Stimulated activated naive CD8-positive, alpha-beta T cell treated with anti-CD3 and anti-CD28 coated beads, Interleukin-15, amount 100 ng/mL, for 72 hours (primary cell): ENCODE results near the gene CEP55.
"Not testable (repeated sequence)": the region's sequence is repeated elsewhere in the genome, so short reads cannot be mapped to it uniquely, and the experiment has no call there.

ENCODE experiments used
- ATAC-seq: fragments of 150-1000 bp; cut with Tn5 transposase; 2 replicates; pipeline ENCODE4 v1.10.0; 2021; ENCODE audit warnings: mild to moderate bottlenecking, moderate library complexity
- DNase-seq, 2 donors: peaks; one replicate each; pipeline ENCODE4 v3.0.0; 2021 to 2022
- H3K27ac Mint-ChIP-seq, 2 donors: one replicate each; pipeline ENCODE4 v1.8.0; 2022; ENCODE audit warnings: mild to moderate bottlenecking in 2 of 2, mixed read lengths in 2 of 2, moderate library complexity in 2 of 2
- H3K27me3 Mint-ChIP-seq: one replicate; pipeline ENCODE4 v1.8.0; 2022; ENCODE audit warnings: mixed read lengths
- H3K4me1 Mint-ChIP-seq: one replicate; pipeline ENCODE4 v1.8.0; 2022; ENCODE audit warnings: mild to moderate bottlenecking, mixed read lengths
- H3K4me3 Mint-ChIP-seq, 2 donors: one replicate each; pipeline ENCODE4 v1.8.0; 2022; ENCODE audit warnings: mild to moderate bottlenecking in 2 of 2, mixed read lengths in 2 of 2, moderate library complexity in 1 of 2
- H3K9me3 Mint-ChIP-seq, 2 donors: one replicate each; pipeline ENCODE4 v1.8.0; 2022; ENCODE audit warnings: mixed read lengths in 2 of 2

The CEP55 gene

DNA sequence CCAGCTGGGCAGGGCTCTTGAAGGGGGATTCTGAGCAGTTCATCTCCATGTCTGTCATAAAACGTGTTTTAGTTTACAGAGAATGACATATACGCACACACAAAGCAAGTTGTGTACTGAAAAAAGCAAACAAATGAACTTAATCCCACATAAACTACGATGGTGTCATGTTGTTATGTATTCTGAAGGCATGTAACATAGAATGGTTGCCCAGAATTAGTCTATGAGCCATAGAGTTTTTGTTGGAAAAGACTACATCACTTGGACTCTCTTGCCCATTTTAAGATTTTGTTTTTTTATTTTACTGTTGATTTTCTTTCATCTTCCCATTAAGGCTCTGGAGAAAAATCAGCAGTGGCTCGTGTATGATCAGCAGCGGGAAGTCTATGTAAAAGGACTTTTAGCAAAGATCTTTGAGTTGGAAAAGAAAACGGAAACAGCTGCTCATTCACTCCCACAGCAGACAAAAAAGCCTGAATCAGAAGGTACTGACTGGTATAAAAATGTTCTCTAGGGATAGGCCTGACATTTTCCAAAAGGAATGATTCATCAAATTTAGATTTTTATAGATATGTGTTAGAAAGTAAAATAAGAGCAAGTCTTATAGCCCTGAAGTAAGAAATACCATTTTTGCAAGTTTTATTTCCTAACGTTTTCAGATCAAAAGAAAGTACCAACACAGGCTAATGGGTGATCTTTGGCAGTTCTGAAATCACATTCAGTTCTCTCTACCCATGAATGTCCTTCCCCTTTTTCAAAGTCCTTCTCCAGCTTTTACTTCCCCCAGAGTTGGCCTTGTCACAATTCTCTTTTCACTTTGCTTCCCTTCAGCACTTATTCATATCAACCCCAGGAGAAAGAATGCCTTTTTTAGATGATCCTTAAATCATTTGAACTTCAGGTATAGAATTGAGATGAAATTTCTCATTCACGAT is 18.9 kb downstream of the CEP55 start:
- ATAC-seq (no peak), DNase-seq (no peak)
- H3K4me3 Mint-ChIP-seq, result no peak overlapping the region
- H3K4me1 Mint-ChIP-seq, result no peaks in the 10 kb centered on the region
- H3K27ac Mint-ChIP-seq, result no peak overlapping the region
- H3K27me3 Mint-ChIP-seq, result no peaks in the 10 kb centered on the region
- H3K9me3 Mint-ChIP-seq, result no peaks in the 10 kb centered on the region

DNA sequence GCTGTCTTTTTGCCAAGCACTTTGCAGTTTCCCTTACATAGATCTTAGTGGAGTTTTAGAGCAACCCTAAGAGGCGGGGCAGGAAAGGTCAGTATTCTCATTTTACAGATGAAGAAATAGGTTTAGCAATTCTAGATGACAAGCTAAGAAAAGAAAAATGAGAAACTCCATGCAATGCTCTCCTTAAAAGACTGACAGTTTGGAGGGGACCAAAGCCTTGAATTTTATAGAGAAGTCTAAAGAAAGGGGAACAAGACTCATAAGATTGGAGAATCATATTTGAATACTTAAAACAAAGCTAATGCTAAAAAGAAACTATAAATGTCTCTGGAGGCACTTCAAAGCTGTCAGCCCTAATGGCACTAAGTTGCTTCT is 19.6 kb downstream of the CEP55 start:
- no peak for ATAC-seq
- no peak for DNase-seq

DNA sequence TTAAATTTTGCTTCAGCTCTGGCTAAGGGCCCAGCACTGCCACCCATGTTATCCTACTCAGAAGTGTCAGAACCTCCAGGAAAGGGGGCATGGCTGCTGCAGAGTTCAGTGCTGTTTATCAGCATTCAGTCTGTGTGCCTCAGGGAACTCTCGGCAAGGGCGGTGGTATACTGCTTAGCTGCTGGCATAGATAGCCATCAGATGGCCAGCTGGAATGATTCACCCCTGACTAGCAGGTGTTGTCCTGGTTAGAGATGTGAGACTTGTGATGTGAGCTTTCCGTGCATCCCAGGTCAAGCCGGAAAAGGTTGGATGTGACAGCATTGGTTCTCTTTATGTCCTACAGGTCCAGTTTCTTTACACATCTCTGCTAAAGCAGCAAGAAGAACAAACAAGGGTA is 22.1 kb downstream of the CEP55 start:
- H3K27me3 Mint-ChIP-seq, result no peaks in the 10 kb centered on the region
- peaks cover 5 to 7% of the 10 kb centered on the region in 2 donors for H3K9me3 Mint-ChIP-seq
- H3K4me1 Mint-ChIP-seq, result no peaks in the 10 kb centered on the region
- no peak overlapping the region for H3K27ac Mint-ChIP-seq
- H3K4me3 Mint-ChIP-seq, result no peak overlapping the region
- DNase-seq (no peak), ATAC-seq (no peak)

More for the DNA sequence above, 19.6 kb downstream of the CEP55 start:
- Mint-ChIP-seq H3K4me3 (no peak overlapping the region), H3K27ac (no peak overlapping the region), H3K27me3 (no peaks in the 10 kb centered on the region), H3K9me3 (no peaks in the 10 kb centered on the region), H3K4me1 (no peaks in the 10 kb centered on the region)

DNA sequence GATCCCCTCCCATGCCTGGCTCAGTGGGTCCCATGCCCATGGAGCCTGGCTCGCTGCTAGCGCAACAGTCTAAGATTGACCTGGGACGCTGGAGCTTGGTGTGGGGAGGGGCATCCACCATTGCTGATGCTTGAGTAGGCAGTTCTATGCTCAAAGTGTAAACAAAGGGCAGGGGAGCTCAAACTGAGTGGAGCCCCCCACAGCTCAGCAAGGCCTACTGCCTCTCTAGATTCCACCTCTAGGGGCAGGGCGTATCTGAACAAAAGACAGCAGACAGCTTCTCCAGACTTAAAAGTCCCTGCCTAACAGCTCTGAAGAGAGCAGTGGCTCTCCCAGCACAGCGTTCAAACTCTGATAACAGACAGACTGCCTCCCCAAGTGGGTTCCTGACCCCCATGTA is 38.9 kb downstream of the CEP55 start:
- Mint-ChIP-seq H3K4me3 (no peak overlapping the region), H3K4me1 (no peaks in the 10 kb centered on the region), H3K27ac (no peak overlapping the region), H3K27me3 (peaks cover 29% of the 10 kb centered on the region), H3K9me3 (no peaks in the 10 kb centered on the region)
- ATAC-seq, result no peak
- no peak for DNase-seq

DNA sequence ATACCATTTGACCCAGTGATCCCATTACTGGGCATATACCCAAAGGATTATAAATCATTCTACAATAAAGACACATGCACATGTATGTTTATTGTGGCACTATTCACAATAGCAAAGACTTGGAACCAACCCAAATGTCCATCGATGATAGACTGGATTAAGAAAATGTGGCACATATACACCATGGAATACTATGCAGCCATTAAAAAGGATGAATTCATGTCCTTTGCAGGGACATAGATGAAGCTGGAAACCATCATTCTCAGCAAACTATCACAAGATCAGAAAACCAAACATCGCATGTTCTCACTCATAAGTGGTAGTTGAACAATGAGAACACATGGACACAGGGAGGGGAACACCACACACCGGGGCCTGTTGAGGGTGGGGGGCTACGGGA is 44.5 kb downstream of the CEP55 start:
- not testable (repeated sequence) for DNase-seq, H3K9me3 Mint-ChIP-seq, ATAC-seq, H3K27ac Mint-ChIP-seq, H3K4me1 Mint-ChIP-seq, H3K4me3 Mint-ChIP-seq
- H3K27me3 Mint-ChIP-seq, result peaks cover 30% of the 10 kb centered on the region

DNA sequence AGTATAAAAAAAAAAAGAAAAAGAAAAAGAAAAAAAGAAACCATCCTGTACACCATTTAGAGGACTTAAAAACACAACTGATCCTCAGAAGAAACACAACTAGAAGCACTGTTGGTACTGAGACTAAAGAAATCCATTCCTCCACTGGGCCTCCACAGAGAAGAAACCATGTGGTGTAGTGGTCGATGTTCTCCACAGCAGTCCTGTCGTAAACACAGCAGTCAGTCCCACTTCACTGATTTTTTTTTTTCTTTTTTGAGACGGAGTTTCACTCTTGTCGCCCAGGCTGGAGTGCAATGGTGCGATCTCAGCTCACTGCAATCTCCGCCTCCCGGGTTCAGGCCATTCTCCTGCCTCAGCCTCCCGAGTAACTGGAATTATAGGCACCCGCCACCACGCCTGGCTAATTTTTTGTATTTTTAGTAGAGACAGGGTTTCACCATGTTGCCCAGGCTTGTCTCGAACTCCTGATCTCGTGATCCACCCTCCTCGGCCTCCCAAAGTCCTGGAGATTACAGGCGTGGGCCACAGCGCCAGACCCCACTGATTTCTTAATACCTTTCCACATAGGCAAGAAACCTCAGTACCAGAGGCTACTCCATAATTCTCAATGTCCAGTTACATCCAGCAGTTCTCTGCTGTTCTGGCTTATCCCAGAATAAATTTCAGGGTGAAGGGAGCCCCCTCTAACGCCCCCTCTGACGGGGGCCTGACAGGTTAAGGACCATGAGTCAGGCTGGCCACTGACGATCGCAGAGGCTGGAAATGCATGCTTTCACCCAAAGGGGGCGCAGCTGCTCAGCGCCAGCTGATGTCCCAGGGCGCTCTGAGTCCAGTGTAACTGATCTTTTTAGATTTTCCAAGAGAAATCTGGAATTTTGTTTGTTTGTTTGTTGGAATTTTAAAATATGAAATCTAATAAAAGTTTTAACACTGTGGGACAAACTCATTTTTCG is 45.3 kb downstream of the CEP55 start:
- H3K9me3 Mint-ChIP-seq, result no peaks in the 10 kb centered on the region
- no peak for ATAC-seq
- DNase-seq, result peak in 1 of 2 donors; percentile 28
- H3K4me3 Mint-ChIP-seq, result no peak overlapping the region
- no peak overlapping the region for H3K27ac Mint-ChIP-seq
- H3K27me3 Mint-ChIP-seq, result peaks cover 26% of the 10 kb centered on the region
- H3K4me1 Mint-ChIP-seq, result no peaks in the 10 kb centered on the region

DNA sequence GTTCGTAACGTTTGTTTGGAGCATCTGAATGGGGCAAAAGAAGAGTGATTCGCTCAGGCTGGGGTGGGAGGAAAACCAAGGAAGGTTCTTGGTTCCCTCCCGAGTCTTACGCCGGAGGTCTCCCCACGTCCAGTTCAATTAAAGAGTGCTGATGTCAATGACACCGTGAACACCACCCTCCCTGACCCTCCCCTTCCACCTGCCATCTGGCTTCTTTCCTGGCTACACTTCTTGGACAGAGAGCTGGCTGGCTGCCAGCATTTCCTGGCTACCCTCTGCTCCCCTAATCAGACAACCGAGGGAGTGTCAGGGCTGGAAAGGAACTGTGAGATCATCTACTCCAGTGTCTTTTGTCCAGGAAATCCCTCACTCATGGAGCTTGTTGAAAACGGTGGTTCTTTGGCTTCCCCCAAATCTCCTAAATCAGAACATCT is 46.0 kb downstream of the CEP55 start:
- Mint-ChIP-seq H3K27me3 (peaks cover 26% of the 10 kb centered on the region), H3K4me1 (no peaks in the 10 kb centered on the region), H3K4me3 (no peak overlapping the region), H3K27ac (no peak overlapping the region), H3K9me3 (no peaks in the 10 kb centered on the region)
- no peak for DNase-seq
- no peak for ATAC-seq

DNA sequence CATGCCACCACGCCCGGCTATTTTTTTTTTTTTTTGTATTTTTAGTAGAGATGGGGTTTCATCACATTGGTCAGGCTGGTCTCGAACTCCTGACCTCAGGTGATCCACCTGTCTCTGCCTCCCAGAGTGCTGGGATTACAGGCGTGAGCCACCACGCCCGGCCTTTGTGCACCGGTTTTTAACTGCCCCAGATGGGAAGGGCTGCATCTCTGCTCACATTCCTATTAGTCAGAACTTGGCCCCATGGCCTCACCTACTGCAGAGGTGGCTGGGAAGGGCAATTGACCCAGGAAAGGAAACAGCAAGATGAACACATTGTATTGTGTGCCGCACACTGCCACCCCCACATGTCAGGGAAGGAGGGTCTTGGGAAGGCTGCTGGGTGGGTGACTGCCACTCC is 50.6 kb downstream of the CEP55 start:
- not testable (repeated sequence) for DNase-seq, H3K4me3 Mint-ChIP-seq, H3K9me3 Mint-ChIP-seq, H3K27ac Mint-ChIP-seq, H3K4me1 Mint-ChIP-seq, ATAC-seq
- H3K27me3 Mint-ChIP-seq, result peaks cover 13% of the 10 kb centered on the region

DNA sequence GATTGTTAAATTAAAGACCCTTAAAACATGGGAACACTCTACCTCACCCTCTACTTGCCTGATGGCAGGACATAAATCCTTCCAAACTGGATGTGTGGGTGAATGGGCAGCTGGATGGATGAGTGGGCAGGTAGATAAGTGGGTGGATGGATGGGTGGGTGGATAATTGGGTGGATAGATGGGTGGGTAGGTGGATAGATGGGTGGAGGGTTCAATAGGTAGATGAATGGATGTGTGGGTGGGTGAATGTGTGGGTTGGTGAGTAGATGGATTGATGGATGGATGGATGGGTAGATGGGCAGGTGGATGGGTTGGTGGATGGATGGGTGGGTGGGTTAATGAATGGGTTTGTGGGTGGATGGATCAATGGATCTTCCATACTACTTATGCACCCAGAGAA is 51.1 kb downstream of the CEP55 start:
- H3K9me3 Mint-ChIP-seq, result no peaks in the 10 kb centered on the region
- H3K27ac Mint-ChIP-seq, result peak overlapping the region in 1 of 2 donors; percentile 62
- H3K4me3 Mint-ChIP-seq, result no peak overlapping the region
- DNase-seq (no peak), ATAC-seq (no peak)
- no peaks in the 10 kb centered on the region for H3K4me1 Mint-ChIP-seq
- H3K27me3 Mint-ChIP-seq, result peaks cover 13% of the 10 kb centered on the region

DNA sequence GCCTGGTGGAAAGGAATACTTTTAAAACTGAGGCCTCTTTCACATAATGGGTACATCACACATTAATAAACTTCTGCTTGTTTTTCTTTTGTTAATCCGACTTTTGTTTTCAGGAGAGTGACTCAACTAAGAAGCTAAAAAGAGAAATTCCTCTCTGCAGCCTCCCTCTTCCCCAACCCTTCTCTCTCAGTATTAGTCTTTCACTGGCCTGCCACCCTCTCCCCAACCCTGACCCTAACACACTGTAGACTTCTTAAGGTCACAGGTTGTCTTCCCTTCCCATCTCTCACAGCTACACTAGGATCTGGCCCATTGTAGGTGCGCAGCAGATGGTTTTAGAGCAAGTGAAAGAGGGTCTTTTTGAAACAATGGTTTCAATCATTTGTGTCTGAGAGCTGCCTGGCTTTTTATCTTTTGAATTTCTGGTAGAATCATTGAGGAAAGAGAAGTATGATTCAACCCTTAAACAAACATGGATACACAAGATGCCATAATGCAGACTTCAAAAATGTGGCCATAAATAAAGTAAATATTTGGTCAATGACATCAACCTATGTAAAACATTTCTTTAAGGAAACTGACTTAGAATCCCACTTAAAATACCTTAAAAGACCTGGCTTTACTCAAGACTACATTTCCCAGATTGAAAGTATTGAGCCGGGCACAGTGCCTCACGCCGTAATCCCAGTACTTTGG is 52.1 kb downstream of the CEP55 start:
- Mint-ChIP-seq H3K27ac (no peak overlapping the region), H3K27me3 (peaks cover 10% of the 10 kb centered on the region), H3K4me3 (no peak overlapping the region), H3K4me1 (no peaks in the 10 kb centered on the region), H3K9me3 (no peaks in the 10 kb centered on the region)
- ATAC-seq (no peak), DNase-seq (no peak)

DNA sequence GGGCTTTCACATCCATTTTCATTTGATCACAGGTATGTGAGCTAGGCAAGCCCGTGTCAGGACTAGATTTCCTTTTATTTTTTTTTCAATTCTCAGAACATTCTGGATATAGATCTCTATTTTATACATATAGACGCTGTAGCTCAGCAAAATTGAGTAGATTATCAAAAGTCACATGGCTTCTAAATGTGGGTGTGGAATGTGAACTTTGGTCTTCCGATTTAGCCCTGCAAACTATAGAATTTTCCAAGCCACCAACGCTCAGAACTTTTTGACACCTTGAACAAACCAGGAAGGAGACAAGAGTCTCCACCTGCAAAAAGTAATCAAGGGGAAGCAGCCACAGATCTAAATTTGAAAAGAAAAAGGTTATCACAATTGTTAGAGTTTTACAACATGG is 54.2 kb downstream of the CEP55 start:
- Mint-ChIP-seq H3K27ac (no peak overlapping the region), H3K4me1 (no peaks in the 10 kb centered on the region), H3K9me3 (no peaks in the 10 kb centered on the region), H3K27me3 (peaks cover 7% of the 10 kb centered on the region), H3K4me3 (no peak overlapping the region)
- ATAC-seq (no peak), DNase-seq (no peak)

DNA sequence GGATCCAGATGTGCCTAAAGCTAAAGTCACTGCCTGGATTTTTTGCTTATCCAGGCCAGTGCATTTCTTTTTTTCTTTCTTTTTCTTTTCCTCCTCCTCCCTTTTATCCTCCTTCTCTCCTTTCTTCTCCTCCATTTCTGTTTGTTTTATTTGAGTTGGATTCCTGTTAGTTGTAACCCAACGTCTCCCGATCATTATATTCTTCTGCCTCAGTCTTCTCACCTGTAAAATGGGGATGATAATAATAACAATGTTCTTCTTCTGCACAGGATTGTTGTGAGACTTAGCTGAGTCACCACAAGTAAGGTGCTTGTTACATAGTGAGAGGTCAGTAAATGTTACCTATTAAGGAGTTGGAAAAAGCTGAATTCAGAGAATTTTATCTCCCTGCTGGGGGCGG is 56.4 kb downstream of the CEP55 start:
- no peak for ATAC-seq
- no peak for DNase-seq
- no peaks in the 10 kb centered on the region for H3K9me3 Mint-ChIP-seq
- H3K27me3 Mint-ChIP-seq, result peaks cover 7% of the 10 kb centered on the region
- no peak overlapping the region for H3K27ac Mint-ChIP-seq
- no peaks in the 10 kb centered on the region for H3K4me1 Mint-ChIP-seq
- no peak overlapping the region for H3K4me3 Mint-ChIP-seq

DNA sequence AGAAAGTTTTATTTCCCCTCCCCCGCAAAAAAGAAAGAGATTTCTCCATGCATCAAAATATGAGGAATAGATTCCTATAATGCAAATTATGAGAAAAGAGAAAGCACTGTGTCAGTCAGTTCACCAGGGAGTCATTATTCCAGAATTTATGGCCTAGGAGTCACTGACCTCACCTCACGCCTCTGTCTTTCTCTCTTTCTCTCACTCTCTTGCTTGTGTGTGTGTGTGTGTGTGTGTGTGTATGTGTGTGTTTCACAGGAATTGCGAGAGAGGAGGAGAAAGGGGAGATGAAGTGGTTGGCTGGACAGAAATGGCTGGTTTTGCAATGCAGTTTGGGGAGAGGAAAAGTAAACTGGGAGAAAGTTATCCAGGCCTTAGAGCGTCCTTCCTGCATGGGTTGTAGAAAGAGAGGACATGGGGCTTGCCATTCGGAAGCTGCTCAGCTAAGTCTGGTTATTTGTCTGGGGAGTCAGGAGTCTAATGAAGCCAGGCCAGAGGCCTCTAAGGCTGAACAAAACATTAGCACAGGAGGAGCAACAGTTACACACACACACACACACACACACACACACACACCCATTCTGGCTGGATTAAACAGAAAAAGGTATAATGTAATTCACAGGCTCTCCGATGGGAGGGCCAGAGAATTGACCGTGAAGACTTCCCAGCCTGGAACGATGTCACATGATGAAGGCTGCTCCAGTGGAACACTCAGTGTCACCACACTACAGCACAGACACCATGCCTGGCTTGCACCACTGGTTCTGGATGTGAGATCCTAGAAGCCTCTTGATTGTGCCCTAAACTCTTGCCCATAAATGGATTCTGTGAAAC is 57.3 kb downstream of the CEP55 start:
- no peak for DNase-seq
- Mint-ChIP-seq H3K27me3 (peaks cover 1% of the 10 kb centered on the region), H3K27ac (no peak overlapping the region), H3K4me3 (no peak overlapping the region), H3K4me1 (no peaks in the 10 kb centered on the region), H3K9me3 (no peaks in the 10 kb centered on the region)
- ATAC-seq, result no peak

DNA sequence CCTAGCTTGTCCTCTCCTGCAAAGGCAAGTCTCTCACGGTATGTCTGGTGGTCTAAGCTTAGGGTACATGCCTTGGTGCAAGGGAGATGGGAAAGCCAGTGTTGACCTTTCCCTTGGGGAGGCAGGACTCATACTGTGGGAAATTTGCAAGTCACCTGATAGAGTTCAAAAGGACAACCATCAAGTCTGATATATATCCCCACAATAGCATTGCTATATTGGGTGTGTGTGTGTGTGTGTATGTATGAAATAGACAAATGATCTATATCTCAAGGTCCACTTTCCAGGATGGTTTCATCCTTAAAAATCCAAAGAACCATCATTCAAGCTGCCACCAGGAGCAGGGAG is 57.9 kb downstream of the CEP55 start:
- no peak overlapping the region for H3K4me3 Mint-ChIP-seq
- ATAC-seq (no peak), DNase-seq (no peak)
- H3K9me3 Mint-ChIP-seq, result no peaks in the 10 kb centered on the region
- H3K27ac Mint-ChIP-seq, result no peak overlapping the region
- no peaks in the 10 kb centered on the region for H3K27me3 Mint-ChIP-seq
- H3K4me1 Mint-ChIP-seq, result no peaks in the 10 kb centered on the region
